Stimulated activated CD8-positive, alpha-beta memory T cell treated with anti-CD3 and anti-CD28 coated beads, Interleukin-15, amount 100 ng/mL, for 24 hours (primary cell): ENCODE data around the gene TRMT10B.
A peak's percentile ranks its signal among the peaks of the same experiment; 100 is the strongest.
"Not testable (repeated sequence)": the region's sequence is repeated elsewhere in the genome, so short reads cannot be mapped to it uniquely, and the experiment has no call there.

Experiments
- DNase-seq: peaks from one replicate; pipeline ENCODE4 v3.0.0-alpha.2; 2020; ENCODE audit warnings: low read depth

The TRMT10B gene

GRCh38 chr9:37751704-37752103 is 1.9 kb upstream of the TRMT10B start:
- DNase-seq: not testable (repeated sequence)

DNA sequence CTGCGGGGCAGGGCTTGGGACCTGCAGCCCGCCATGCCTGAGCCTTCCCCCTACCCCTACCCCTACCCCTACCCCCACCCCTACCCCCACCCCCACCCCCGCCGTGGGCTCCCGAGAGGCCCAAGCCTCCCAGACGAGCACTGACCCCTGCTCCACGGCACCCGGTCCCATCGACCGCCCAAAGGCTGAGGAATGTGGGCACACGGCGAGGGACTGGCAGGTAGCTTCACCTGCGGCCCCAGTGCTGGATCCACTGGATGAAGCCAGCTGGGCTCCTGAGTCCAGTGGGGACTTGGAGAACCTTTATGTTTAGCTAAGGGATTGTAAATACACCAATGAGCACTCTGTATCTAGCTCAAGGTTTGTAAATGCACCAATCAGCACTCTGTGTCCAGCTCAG is 1.5 kb upstream of the TRMT10B start:
- not testable (repeated sequence) for DNase-seq

GRCh38 chr9:37752642-37753488 is 740 bp upstream of the TRMT10B start:
- DNase-seq: no peak

DNA sequence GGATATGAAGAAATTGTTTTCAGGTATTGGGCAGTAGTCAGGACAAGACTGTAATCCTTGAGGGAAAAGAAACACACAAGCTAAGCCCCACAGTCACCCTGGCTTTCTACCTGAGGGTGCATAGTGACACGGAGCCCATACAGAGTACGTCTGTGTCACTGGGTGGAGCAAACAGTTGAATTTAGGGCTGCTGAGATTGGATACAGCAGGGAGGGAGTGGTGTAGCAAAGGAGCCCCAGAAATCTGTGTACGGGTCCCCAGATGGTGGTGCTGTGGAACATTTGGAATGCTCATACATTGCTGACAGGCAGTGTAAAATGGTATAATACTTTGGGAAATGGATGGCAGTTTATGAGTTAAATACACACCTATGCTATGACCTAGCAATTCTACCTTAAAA is 5.1 kb downstream of the TRMT10B start:
- DNase-seq: no peak

DNA sequence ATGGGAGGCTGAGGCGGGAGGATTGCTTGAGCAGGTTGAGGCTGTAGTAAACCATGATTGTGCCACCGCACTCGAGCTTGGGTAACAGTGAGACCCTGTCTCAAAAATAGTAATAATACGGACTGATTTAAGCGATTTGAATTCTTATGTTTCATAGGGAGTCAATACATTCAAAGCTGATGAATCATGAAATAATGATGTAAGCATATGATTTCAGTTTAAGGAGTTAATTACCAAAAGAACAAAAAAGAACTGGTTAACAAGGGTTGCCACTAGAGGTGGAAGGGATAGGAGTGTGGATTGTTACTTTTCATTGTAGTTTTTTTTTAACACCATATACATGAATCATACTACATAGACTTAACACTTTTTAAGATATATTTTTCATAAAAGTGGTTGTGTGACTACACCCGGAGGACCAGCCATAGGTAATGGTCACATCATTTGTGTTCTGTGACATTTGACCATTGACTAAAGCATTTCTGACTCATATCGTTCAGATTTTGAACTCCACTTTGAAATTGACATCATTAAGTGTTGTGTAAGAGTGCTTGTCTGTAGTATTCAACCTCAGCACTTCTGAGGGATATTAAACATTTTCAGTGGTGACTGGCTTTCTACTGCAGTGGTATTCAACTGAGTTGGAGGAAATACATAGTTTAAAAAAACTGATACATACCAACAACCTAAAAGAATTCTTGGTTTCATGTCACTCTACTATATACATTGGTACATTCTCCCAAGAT is 7.0 kb downstream of the TRMT10B start:
- DNase-seq: no peak

DNA sequence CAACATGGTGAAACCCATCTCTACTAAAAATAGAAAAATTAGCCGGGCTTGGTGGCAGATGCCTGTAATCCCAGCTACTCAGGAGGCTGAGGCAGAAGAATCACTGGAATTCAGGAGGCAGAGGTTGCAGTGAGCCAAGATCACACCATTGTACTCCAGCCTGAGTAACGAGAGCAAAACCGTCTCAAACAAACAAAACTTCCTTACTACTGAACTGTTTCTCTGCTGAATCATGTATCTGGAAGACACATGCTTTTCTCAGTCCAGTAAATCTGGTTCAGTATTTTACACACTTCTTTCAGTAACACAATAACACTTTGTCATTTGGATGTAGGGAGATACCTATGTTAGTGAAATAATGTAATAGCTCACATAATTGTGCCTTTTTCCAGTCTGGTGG is 7.9 kb downstream of the TRMT10B start:
- no peak for DNase-seq

DNA sequence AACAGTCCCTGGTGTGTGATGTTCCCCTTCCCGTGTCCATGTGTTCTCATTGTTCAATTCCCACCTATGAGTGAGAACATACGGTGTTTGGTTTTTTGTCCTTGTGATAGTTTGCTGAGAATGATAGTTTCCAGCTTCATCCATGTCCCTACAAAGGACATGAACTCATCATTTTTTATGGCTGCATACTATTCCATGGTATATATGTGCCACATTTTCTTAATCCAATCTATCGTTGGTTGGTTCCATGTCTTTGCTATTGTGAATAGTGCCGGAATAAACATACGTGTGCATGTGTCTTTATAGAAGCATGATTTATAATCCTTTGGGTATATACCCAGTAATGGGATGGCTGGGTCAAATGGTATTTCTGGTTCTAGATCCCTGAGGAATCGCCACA is 11.7 kb downstream of the TRMT10B start:
- not testable (repeated sequence) for DNase-seq

DNA sequence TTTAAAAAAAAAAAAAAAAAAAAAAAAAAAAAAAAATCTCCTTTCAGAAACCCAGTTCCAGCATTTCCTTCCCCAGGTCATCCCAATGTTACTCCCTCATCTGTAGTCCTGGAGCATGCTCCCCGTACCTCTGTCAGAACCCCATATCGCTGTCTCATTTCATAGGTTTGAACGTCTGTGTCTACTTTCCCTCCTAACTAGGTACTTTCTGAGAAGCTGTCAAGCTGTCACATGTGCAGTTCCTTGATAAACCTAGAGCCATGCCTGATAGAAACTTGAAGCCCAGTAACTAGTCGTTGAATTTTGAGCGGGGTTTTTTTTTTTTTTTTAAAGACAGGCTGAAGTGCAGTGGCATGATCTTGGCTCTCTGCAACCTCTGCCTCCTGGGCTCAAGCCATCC is 15.7 kb downstream of the TRMT10B start:
- no peak for DNase-seq

GRCh38 chr9:37769995-37770394 is 16.4 kb downstream of the TRMT10B start:
- DNase-seq: no peak

GRCh38 chr9:37775216-37775919 is 21.8 kb downstream of the TRMT10B start:
- DNase-seq: no peak

GRCh38 chr9:37776328-37776727 is 22.7 kb downstream of the TRMT10B start:
- no peak for DNase-seq

DNA sequence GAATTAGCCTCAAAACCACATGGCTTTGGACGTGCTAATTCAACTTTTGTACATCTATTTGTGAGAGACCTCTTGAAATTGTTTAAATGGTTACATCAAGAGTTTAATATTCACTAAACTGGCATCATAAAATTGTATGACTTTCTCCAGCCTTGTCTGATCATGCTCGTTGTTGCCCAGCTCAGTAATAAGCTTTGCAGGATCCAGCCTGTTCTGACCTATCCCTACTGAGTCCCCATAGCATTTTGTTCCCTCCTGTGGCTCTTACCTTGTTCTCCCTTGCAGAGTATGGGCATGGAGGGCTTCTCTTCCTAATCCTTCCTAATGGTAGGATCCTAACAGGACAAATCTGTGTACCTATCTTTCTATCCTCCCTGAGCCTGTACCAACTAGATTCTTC is 24.9 kb downstream of the TRMT10B start:
- DNase-seq: no peak

- no peak for DNase-seq
Observed at GRCh38 chr9:37784291-37784615, 30.6 kb downstream of the TRMT10B start.

GRCh38 chr9:37784616-37785483 is 31.2 kb downstream of the TRMT10B start, which contains the start of gene EXOSC3:
EXOSC3 (minus strand) TSS chr9:37785064; CDS start chr9:37785044, 20 bp downstream.
- DNase-seq: peak; percentile 69

GRCh38 chr9:37787059-37787458 is 33.5 kb downstream of the TRMT10B start:
- DNase-seq: no peak

- DNase-seq: no peak
Observed at GRCh38 chr9:37788332-37788731, 34.7 kb downstream of the TRMT10B start.

- DNase-seq: no peak
Observed at GRCh38 chr9:37790096-37790495, 36.5 kb downstream of the TRMT10B start.

GRCh38 chr9:37792122-37792521 is 38.5 kb downstream of the TRMT10B start:
- DNase-seq: no peak

- no peak for DNase-seq
Observed at GRCh38 chr9:37796232-37796631, 42.6 kb downstream of the TRMT10B start.

- no peak for DNase-seq
Observed at GRCh38 chr9:37798677-37799076, 45.1 kb downstream of the TRMT10B start.

DNA sequence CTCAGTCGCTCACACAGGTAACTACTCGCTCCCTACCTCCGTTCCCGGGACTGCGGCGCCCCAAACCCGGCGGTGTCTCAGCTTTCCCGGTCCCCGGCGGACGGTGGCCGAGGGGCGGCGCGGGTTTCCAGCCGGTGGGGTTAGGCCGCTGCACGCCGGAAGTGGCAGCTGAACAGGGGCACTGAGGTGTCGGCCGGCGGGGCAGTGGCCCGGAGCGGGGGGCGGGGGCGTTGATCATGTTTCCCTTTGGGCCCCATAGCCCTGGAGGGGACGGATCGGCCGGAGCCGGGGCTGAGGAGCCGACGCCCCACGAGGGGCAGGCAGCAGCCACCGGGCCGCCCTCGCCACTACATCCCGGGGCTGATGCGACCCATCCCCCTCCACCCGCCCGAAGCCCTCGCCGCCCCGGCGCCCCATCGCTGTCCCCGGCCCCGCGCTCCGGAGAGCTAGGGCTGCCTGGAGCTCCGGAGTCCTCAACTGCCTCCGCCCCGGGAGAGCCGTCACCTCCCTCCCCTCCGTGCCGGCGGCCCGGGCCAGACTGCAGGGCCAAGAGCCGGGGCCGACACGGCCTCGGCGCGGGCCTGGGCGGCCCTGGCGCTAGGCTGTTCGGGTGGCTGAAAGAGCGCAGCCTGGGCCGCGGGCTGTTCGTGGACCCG is 47.2 kb downstream of the TRMT10B start, which contains the start of gene DCAF10:
TSS of gene DCAF10 (plus strand) at position 167 of the 656 bp plus-strand sequence. CDS start at position 237, 70 bp downstream.
- peak; percentile 88 for DNase-seq
